NB4 (cell line): Measurements from ENCODE around the gene SND1.

Experiments used
- CTCF ChIP-seq: IDR thresholded peaks from one replicate; pipeline ENCODE4 v1.5.1; 2012; ENCODE audit warnings: low read depth, low read length
- POLR2A ChIP-seq: IDR thresholded peaks from 2 replicates; pipeline ENCODE4 v1.6.1; 2011; ENCODE audit warnings: mild to moderate bottlenecking; ENCODE audit not compliant: insufficient read length; ENCODE audit errors: extremely low read depth

DNA sequence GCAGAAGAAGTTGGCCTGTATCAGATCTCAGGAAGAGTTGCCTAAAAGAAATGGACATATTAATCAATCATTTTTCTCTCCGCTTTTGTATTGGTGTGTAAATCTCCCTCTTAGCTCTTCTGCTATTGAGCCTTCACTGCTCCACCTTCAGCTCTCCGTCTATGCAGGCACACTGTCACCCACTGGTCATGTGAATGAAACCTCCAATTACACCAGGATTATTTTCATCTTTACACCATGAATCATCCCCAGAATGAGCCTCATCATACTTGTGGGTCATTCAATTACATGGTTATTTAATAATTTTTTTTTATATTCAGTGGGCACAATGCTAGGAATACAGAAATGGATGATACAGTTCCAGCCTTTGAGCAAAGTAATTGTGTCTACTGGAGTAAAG, 286.6 kb downstream of the SND1 start:
- TF ChIP-seq POLR2A (no peak), CTCF (no peak)
